ENCODE results near the gene PDE6C.

GRCh38 chr10:93630625-93631557 lies 18.6 kb downstream of the PDE6C start:
- no peak for TF ChIP-seq POLR2A (IDR thresholded peaks at IDR 0.05)
- no peak for TF ChIP-seq CTCF (IDR thresholded peaks at IDR 0.05)

All from tibial nerve (tissue), 3 donors.